HepG2 (cell line): ENCODE measurements around the gene BCL7A. TPM values are rescaled to one million over a fixed set of nuclear protein-coding genes. Genes with fewer than 3 reads are reported as not detected.

Source experiments
- GMEB1 ChIP-seq: sonication (generic); formaldehyde crosslinking; IDR thresholded peaks from 2 replicates; pipeline ENCODE4 v1.5.1; 2020; ENCODE audit warnings: missing genetic modification reagents, mild to moderate bottlenecking, borderline replicate concordance
- NR2C2 ChIP-seq: sonication (generic); formaldehyde crosslinking; IDR thresholded peaks from 2 replicates; pipeline ENCODE4 v1.4.0; 2020; ENCODE audit warnings: missing genetic modification reagents, mild to moderate bottlenecking, moderate library complexity, borderline replicate concordance
- RNF219 ChIP-seq: sonication (generic); formaldehyde crosslinking; IDR thresholded peaks from 2 replicates; pipeline ENCODE4 v1.5.0; 2020; ENCODE audit warnings: mild to moderate bottlenecking, missing genetic modification reagents
- SATB2 ChIP-seq: sonication (generic); formaldehyde crosslinking; IDR thresholded peaks from 2 replicates; pipeline ENCODE4 v1.5.0; 2020; ENCODE audit warnings: missing genetic modification reagents
- SIX1 ChIP-seq: sonication (generic); formaldehyde crosslinking; IDR thresholded peaks from 2 replicates; pipeline ENCODE4 v1.4.0; 2020; ENCODE audit warnings: missing genetic modification reagents, borderline replicate concordance
- SRSF1 ChIP-seq: fragments of 200-400 bp; formaldehyde crosslinking; optimal IDR thresholded peaks from 2 replicates; pipeline ENCODE3; 2017; ENCODE audit warnings: mild to moderate bottlenecking, low read depth, low read length, moderate library complexity
- STAT6 ChIP-seq: sonication (generic); formaldehyde crosslinking; IDR thresholded peaks from 2 replicates; pipeline ENCODE4 v1.4.0; 2020; ENCODE audit warnings: missing genetic modification reagents, mild to moderate bottlenecking, borderline replicate concordance
- THAP11 ChIP-seq: IDR thresholded peaks from 2 replicates; pipeline ENCODE4 v1.6.1; 2016; ENCODE audit warnings: missing biosample characterization, missing genetic modification reagents
- TRAFD1 ChIP-seq: sonication (generic); formaldehyde crosslinking; IDR thresholded peaks from 2 replicates; pipeline ENCODE4 v1.5.1; 2020; ENCODE audit warnings: missing genetic modification reagents, mild to moderate bottlenecking, borderline replicate concordance
- TRIM24 ChIP-seq: sonication (generic); formaldehyde crosslinking; IDR thresholded peaks from 2 replicates; pipeline ENCODE4 v1.8.0; 2022; ENCODE audit warnings: mild to moderate bottlenecking, missing genetic modification reagents
- ZHX1 ChIP-seq: sonication (generic); formaldehyde crosslinking; IDR thresholded peaks from 2 replicates; pipeline ENCODE4 v1.8.1; 2022; ENCODE audit warnings: low read depth, mild to moderate bottlenecking, missing genetic modification reagents
- ZNF138 ChIP-seq: sonication (generic); formaldehyde crosslinking; IDR thresholded peaks from 2 replicates; pipeline ENCODE4 v1.5.0; 2020; ENCODE audit warnings: mild to moderate bottlenecking, low read depth, missing genetic modification reagents
- ZNF17 ChIP-seq: sonication (generic); formaldehyde crosslinking; IDR thresholded peaks from 2 replicates; pipeline ENCODE4 v1.5.0; 2020; ENCODE audit warnings: mild to moderate bottlenecking, missing genetic modification reagents
- ZNF292 ChIP-seq: sonication (generic); formaldehyde crosslinking; IDR thresholded peaks from 2 replicates; pipeline ENCODE4 v1.8.1; 2022; ENCODE audit warnings: mild to moderate bottlenecking, low read depth, missing genetic modification reagents, borderline replicate concordance
- ZNF460 ChIP-seq: sonication (generic); formaldehyde crosslinking; IDR thresholded peaks from 2 replicates; pipeline ENCODE4 v1.5.1; 2020; ENCODE audit warnings: missing genetic modification reagents, mild to moderate bottlenecking, borderline replicate concordance
- ZNF720 ChIP-seq: sonication (generic); formaldehyde crosslinking; IDR thresholded peaks from 2 replicates; pipeline ENCODE4 v1.4.0; 2020; ENCODE audit warnings: missing genetic modification reagents
- polyA plus RNA-seq, 8 experiments: library from polyadenylated mRNA; depleted of rRNA in 3 of 8; stranded (reverse) in 7 of 8; unstranded in 1 of 8; fragments of >200 nt; fragmentation: Illumina TruSeq in 4 of 8; extraction: Trizol in 4 of 8; gene quantifications; 2 replicates each; pipeline versions ENCODE4 v1.2.1 to v1.2.3, GENCODE V29; 2011 to 2016; ENCODE audit warnings: low read depth in 4 of 8, missing spikeins in 1 of 8, mixed read lengths in 1 of 8; ENCODE audit not compliant: insufficient read depth in 1 of 8
- total RNA-seq, 5 experiments: library from RNA; depleted of rRNA; stranded (reverse); fragments of >200 nt; fragmentation: Illumina TruSeq; extraction: Trizol; gene quantifications; 2 replicates each; pipeline ENCODE4 v1.2.3, GENCODE V29; 2016; ENCODE audit warnings: low read depth in 1 of 5

The BCL7A gene
- total and polyA plus RNA-seq, 2 of the 13 experiments (the other 11 are each of a cell fraction or from before 2014, with no cell fraction given), result 4.1 to 6.2 TPM

- TF ChIP-seq ZNF720 (CRISPR knock-in tag), result no peak
- no peak for TF ChIP-seq ZNF460
- no peak for TF ChIP-seq STAT6 (CRISPR knock-in tag)
- no peak for TF ChIP-seq ZHX1 (CRISPR knock-in tag)
- no peak for TF ChIP-seq SRSF1
- 0 out of 2 replicates have a peak, but pooled peaks have one; percentile 40 for TF ChIP-seq TRAFD1
- TF ChIP-seq TRIM24 (CRISPR knock-in tag), result no peak
- no peak for TF ChIP-seq SATB2 (CRISPR knock-in tag)
- TF ChIP-seq THAP11, result 0 out of 2 replicates have a peak, but pooled peaks have one; percentile 11
- no peak for TF ChIP-seq GMEB1 (CRISPR knock-in tag)
- no peak for TF ChIP-seq ZNF292
- no peak for TF ChIP-seq RNF219 (CRISPR knock-in tag)
- TF ChIP-seq SIX1 (CRISPR knock-in tag), result no peak
- no peak for TF ChIP-seq NR2C2
- 0 out of 2 replicates have a peak, but pooled peaks have one; percentile 53 for TF ChIP-seq ZNF17 (CRISPR knock-in tag)
- no peak for TF ChIP-seq ZNF138 (CRISPR knock-in tag)
These were observed 19.1 kb downstream of the BCL7A start (continued) for GRCh38 chr12:122040579-122041386.
